NCI-H2029 (cell line): ENCODE results near the gene RAD51B.
"Not testable (repeated sequence)": the region's sequence is repeated elsewhere in the genome, so short reads cannot be mapped to it uniquely, and the experiment has no call there.

Experiments used
- DNase-seq: peaks from one replicate; lab custom pipeline; 2025; lab: John Stamatoyannopoulos, UW

Gene RAD51B

DNA sequence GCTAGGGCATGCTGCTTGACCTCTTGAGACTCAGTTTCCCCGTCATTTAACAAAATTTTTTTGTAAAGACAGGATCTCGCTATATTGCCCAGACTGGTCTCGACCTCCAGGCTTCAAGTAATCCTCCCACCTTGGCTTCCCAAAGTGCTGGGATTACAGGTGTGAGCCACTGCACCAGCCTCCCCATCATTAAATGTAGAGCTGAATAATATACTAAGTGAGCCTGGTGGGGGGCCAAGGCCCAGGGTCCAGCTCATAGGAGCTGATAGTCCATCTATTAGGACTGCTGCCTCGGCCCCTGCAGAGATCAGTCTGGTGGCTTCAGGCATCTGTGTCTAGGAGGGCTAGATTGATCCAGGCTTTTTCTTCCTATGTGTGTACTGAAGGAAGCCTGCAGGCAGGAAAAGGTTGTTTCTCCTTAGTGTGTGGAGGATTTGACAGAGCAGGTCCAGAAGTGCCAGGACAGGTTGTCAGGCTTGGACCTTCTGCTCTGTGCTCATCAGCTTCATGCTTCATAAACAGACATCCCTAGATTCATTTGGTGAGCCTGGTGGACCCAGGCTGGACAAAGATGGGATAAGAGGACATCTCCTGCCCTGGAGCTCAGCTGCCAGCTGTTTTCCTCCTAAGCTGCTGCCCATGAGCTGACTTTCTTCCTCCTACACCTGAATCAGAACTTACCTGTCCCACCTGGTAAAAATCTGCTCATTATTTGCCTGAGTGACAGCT lies 837.9 kb downstream of the RAD51B start:
- DNase-seq: no peak

DNA sequence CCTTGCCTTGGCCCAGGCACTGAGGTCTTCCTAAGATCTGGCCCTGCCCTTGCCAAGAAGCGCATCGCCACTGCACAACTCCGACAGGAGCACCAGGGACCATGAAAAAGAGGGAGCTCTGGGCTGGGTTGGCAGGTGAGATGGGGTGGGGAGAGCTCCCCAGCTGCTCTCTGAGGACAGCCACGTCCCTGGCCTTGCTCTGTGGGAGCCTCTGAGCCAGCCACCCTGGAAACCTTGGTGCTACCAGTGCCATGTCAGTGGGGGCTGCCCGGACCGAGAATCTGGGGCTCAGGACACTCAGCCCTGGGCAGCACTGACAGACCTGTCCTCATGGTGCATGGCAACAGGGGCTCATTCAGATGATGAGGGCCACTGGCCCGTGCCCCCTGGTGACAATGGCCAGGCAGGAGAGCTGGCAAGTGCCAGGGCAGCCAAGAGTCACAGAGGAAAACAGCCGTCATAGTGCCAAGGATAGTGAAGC lies 838.5 kb downstream of the RAD51B start:
- no peak for DNase-seq

DNA sequence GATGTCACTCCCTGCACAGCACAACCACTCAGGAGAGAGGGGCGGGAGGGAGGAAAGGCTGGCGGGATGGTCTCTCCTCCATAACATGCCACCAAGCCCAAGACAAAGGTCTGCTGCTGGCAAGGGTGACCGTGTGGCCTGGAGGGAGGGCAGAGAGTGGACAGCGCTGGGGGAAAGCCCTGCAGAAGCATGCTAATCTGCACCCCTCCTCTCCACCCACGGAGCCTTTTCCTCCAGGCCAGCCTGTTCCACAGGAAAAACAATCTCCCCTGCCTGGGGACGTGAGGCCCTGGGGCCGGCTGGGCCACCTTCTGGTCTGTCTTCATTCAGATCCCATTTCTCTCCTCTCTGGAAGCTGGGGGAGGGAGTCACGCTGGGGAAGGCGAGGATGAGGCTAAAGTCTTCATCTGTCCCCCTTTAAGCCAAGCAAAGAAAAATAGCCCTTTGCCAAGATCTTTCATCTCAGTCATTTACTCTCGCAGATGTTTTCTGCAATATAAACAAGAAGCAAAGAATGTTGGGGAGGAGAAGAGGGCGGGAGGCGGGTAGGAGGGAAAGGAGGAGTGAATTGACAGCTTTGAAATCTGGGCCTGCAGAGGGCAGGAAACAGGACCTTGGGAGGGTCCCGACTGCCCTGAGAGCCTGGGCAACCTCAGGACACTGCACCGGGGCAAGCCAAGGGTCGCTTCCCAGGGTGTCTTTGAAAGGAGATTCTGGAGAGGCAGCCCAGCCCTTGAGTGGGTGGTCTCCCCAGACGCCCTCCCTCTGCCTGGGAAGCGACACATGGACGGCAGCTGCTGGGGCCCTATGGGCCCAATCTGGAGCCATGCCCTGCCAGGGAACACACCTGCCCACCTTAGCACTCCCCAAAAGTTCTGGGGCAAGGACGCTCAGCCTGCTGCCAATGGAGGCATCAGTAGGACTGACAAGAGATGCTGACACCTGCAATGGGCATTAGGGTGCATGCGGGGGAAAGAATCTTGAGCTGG lies 839.7 kb downstream of the RAD51B start:
- no peak for DNase-seq

DNA sequence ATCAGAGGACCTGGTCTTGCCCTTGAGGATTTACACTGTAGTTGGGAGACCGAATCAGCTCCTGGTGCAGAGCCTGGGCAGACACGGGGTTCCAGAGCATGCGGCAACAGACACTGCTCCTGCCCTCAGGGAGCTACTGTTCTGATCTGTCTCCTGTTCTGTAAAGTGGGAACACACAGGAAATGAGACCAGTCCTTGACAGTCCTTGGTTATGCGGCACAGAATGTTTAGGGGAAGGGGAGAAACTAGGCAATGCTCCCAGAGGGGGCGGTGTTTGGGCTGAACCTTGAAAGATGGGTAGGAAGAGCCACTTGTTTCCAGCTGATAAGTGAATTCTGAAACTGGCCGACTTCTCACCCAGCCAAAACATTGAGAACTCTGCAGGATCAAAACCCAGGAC lies 840.9 kb downstream of the RAD51B start:
- DNase-seq: no peak

DNA sequence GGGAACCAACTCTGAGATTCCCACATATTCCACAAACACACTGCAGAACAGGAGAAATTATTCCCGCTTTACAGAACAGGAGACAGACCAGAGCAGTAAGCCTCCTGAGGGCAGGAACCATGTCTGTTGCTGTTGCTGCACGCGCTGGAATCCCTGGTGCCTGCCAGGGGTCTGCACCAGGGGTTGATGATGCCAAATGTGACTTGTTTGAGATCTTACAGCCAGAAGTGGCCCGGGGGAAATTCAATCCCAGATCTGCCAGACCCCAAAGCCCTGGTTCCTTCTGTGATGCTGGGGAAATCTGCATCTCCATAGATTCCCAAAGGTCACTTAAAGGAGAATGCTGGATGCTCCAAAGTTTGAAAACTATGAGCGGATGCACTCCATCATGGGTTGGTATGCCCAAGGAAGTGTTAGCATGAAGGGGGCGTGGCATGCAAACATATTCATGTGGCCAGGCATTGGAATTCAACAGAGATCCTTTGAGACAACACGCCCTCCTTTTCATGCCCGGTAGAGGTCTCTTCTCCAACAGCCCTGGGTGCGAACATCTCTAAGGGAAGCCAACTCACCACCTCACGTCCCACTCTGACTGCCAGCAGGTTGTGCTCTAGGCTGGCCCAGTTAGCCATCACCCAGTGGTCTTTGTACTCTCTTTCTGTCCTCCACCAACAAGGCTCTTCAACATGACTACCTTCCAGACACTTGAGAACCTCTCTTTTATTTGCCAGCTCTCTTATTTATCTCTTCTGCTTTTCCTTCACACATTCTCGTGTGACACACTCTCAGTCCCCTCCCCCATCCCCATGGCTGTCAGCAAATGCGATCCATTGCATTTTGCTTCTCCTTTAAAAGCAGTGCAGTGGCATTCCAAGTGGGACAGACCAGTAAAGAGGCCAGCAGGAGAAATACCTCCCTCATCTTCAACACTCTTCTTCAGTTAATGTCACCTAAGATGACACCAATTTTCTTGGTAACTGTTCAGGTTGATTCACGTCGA lies 841.9 kb downstream of the RAD51B start:
- no peak for DNase-seq

DNA sequence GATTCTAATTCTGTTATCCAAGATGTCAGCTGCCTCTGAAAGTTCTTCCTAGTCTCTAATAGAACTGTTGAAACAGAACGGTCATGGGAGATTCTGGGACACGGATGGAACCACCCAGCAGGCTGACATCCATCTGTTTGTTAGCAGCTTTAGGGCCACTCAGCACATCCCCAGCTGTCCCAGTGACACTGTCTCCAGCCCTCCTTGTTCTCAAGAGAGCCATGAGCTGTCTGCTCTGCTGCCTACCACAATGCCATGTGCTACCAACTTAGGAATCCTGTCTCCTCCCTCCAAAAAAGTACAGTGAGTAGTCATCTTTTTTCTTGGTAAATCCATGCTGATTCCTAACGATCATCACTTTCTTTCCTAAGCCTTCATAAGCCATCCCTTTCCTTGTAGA lies 842.8 kb downstream of the RAD51B start:
- DNase-seq: no peak

DNA sequence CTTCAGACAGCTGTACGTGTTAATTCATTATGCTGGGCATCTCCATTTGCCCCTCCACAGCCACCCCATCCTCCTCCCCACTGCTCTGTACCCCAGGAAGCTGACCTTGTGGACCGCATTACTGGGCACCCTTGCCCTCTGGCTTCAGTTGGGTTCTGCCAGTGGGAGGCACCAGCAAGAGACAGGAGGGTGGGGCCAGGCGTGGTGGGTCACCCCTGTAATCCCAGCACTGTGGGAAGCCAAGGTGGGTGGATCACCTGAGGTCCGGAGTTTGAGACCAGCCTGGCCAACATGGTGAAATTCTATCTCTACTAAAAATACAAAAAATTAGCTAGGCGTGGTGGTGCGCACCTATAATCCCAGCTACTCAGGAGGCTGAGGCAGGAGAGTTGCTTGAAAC lies 843.2 kb downstream of the RAD51B start:
- DNase-seq: not testable (repeated sequence)

DNA sequence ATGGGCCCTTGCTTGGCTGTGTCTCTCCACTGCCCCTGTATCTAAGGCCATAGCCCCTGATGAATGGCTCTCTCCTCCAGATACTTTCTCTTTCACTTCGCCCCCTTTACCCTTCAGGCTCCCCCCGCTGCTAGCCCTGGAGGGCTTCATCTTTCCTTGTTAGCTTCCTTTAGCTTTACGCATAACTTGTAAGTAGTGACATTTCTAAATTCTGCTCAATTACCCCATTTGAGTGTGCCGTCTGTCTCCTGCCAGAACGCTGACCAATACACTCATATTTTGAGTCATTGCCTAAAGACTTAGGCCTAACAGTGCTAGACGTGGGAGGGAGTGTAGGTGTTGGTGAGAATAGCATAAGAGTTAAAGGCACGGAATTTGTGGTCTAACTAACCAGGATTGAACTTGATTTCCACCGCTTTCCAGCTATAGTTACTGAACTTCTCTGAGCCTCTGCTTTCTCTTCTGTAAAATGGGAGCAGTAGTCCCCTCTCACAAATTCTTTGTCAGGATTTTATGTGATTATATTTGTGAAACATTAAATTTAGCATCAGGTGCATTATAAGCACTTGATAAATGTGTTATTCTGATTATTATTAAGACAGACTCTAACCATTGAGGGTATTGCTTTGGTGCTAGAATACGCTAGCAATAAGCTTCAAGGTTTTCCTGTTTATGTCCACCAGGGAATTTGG lies 844.0 kb downstream of the RAD51B start:
- no peak for DNase-seq

DNA sequence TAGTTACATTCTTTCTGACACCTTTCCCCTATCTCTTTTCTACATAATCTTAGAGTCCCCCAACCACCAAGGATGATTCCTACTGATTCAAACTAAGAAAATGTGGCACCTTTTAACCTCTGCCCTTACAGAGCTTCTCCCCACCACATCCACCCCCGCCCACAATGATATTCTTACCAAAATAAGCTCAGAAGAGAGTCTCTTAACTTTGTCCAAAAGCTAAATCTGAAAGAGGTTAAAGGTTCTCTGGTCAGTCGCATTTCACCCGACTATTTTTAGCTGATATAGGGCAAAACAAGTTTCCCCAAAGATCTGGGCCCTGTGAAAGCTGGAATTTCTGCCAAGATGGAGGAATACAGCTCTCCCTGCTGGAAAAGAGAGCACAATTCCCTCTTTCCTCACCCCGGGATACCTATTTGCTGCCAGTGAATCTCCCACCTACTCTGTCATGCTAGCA lies 844.7 kb downstream of the RAD51B start:
- DNase-seq: no peak

DNA sequence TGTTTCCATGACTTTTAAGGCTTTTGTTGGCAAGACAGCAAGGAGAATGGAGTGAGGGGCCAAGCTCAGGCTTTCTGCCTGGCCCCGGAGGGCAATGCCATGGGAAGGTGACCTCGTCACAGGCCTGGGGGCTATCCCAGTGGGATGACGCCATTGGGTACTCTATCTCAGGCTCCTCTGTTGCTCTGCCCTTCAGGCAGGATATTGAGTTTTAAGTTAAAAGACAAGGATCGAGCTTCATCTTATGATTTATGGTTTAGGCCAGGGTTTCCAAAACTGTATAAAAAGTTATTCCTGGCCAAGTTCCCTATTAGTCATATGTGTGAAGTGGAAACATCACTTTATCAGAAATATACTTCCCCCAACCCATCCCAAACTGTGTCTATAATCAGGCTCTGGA lies 845.6 kb downstream of the RAD51B start:
- DNase-seq: no peak

DNA sequence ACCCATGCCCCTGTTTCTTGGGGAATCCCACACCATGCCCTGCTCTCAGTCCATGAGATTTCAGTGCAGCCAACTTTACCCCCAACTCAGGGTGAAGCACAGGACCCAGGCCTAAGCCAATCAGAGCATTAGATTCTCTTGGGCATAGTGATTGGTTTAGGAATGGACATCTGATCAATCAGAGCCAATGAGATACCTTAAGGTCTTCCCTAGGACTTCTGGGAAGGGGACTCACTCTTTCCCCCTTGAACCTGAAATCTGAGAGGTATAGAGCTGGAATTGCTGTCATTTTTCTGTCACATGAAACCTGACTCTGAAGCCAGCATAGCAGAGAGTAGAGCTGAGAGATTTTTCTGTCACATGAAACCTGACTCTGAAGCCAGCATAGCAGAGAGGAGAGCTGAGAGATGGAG lies 846.2 kb downstream of the RAD51B start:
- DNase-seq: no peak

DNA sequence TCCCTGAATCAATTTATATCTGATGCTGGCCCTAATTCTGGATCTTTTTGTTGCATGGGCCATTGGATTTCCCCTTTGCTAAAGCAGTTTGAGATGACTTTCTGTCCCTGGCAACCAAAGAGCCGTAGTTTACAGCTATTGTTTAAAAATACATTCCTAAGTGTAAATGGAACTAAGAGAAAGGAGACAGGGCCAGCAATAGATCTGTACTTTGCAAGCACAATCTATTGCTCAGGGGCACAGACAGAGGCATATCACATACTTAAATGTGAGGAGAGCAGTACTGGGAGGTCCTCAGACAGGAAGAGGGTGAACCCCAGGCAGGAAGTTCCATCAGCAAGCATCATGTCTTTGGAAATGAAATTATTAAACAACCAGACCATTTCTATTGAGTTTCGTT lies 846.7 kb downstream of the RAD51B start:
- DNase-seq: no peak

DNA sequence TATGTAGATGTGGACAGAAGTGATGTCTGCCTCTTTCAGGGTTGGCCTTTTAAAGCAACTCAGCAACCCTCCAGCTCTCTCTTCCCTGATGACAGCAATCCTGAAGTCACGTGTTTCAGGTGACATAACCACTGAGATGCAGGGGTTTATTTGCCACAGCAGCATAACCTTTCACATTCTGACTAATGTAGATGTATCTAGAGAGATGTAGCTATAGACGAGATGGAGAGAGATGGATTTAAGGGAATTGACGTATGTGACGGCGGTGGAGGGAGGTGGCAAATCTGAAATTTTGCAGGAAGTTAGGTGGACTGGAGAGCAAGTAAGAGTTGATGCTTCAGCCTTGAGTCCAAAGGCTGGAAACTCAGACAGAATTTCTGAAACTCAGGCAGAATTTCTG lies 847.3 kb downstream of the RAD51B start:
- DNase-seq: no peak

DNA sequence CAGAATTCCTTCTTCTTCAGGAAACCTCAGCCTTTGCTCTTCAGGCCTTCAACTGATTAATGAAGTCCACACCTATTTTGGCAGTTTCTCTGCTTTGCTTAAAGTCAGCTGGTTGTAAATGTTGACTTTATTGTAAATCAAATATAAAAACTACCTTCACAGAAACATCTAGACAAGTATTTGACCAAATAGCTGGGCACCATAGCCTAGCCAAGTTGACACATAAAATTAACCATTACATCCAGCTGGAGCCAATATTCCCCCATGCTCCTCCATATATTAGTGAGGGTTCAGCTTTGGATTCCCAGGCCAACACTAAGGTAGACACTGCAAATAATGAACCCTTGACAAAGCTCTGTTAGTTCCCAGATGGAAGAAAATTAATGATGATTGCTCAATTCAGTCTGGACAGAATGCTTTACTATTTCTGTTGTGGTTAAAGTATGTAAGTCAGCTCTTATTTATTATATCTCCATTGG lies 847.8 kb downstream of the RAD51B start:
- no peak for DNase-seq

DNA sequence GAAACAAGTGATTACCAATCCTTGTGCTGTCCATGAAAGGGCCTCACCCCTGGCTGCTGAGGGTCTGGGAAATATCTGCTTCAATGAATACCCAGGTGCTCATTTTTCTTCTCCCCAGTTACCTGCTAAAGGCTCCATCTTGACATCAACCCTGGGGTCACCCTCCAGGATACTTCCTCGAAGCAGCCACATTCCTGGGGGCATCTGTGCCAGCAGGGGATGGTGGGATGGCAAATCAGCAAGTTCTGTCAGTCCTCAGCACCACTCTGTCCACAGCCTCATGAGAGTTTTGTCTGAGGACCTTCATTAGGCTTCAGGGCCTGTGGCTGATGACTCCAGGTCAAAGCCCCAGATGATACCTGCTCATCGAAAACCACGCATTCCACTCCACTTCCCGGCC lies 848.4 kb downstream of the RAD51B start:
- DNase-seq: no peak

DNA sequence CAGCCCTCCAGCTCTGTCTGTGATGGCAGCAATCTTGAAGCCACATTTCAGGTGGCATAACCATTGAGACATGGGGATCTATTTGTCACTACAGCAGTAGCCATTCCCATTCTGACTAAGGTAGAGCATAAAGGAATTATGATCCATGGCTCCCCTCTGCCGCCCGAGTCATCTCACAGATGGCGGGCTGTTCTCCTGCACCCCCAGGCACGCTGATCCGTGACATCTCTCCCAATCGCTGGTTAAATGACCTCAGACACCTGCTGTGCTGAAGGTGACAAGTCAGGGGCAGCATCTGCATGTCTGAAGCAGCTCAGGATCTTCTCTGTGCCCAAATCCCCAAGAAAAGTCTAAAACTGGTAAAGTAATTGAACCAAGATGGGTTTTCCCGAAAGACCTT lies 849.0 kb downstream of the RAD51B start:
- DNase-seq: no peak

DNA sequence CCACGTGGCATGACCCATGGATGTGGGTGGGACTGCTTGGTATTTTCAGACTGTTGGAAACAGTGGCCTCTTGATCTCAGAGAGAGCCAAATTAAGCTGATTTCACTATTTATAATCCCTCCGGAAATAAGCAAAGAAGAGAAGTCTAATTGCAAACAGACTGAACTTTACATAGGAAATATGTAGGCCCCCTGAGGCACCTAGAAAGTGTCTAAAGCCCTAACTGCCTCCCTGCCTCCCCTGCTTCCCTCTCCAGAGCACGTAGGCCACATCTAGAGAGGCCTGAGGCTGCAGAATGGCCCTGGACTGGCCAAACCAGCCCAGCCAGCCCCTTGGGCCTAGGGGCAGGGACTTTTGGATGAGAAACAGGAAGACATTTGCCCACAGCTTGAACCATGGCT lies 849.5 kb downstream of the RAD51B start:
- DNase-seq: no peak

DNA sequence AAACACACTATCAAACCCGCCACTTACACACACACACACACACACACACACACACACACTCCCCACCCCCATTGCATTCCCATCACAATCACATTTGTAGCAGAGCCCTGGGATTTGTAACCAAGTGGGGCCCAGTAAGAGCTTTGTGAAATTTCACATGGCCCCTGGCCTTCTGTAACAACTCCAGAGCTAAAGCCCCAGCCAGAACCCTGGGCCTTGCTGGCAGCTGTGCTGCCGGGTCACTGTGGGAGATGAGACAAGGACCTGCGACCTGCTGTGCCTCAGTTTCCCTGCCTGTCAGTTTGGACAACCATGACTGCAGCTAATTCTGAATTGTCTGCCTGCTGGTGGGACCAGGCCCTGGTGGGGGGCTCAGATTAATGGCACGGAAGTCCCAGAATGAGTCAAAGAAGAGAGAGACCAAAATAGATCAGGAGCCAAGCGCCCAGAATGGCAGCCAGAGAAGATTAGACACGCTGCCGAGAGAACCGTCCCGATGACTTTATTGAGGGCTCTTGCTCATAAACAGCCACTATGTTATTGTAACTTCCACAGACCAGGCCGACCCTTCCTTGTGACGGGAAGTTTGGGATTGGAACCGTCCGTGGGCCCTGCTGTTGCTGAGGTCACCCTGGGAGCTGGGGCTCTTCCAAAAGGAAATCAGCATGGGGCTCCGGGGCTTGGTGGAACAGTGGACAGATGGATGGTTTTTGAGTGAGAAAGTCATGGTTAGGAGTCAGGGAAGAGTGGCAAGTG lies 850.2 kb downstream of the RAD51B start:
- DNase-seq: no peak

DNA sequence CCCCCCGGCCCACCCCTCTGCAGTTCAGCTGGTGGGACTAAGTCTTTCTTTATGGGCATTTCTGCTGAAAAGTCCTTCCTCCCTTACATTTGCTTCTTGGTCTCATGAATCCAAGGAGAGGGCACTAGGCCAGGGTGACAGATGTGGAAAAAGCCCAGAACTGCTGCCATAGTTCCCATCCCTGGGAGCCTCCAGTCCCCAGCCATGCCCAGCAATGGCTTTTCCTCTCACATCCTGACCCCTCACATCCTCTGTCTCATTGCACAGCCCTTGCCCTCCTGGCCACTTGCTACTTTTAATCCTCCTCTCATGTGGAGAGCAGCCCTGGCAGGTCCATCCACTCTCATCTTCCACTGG lies 850.8 kb downstream of the RAD51B start:
- DNase-seq: no peak

DNA sequence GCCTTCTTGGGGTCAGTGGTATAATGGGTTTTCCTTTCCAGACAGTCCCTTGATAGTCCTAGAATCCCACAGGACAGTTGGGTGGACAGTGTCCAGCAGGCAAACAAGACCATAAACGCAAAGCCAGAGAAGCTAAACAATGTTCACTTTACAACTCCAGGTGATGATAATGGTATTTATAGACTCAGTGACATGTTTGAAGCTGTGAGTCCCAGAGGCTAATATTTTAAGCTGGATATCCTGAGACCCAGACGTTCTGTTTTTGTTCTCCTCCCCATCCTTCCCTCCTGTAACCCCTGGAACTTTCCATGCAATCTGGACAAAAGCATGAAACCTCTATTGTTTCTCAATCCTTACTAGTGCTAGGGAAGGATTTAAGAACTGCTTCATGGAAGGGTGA lies 852.3 kb downstream of the RAD51B start:
- DNase-seq: no peak
